Transverse colon (tissue), 4 donors: Measurements from ENCODE around the gene CTXN2.

Source experiments
- EP300 ChIP-seq: sonication (generic); formaldehyde crosslinking; IDR thresholded peaks from one replicate; pipeline ENCODE4 v1.6.1; 2017; ENCODE audit warnings: antibody characterized with exemption, low read depth
- POLR2A ChIP-seq: fragments of 450-650 bp; IDR thresholded peaks from one replicate; pipeline ENCODE4 v1.6.1; 2016; ENCODE audit warnings: antibody characterized with exemption, mild to moderate bottlenecking, moderate library complexity
- POLR2AphosphoS5 ChIP-seq, 3 donors: sonication (generic); formaldehyde crosslinking; IDR thresholded peaks; one replicate each; pipeline ENCODE4 v1.6.1; 2016; ENCODE audit warnings: antibody characterized with exemption in 3 of 3
- TF ChIP-seq, protein P1 (sequence below), 5 experiments: fragments of 200-600 bp in 3 of 5; fragments of 450-650 bp in 2 of 5; sonication (generic) in 3 of 5; IDR thresholded peaks; 1 replicate in 2 of 5; 2 replicates in 3 of 5; pipeline ENCODE4 v1.5.1; 2016 to 2017; ENCODE audit warnings: antibody characterized with exemption in 5 of 5, inconsistent platforms in 3 of 5, mild to moderate bottlenecking in 2 of 5, moderate library complexity in 1 of 5

DNA sequence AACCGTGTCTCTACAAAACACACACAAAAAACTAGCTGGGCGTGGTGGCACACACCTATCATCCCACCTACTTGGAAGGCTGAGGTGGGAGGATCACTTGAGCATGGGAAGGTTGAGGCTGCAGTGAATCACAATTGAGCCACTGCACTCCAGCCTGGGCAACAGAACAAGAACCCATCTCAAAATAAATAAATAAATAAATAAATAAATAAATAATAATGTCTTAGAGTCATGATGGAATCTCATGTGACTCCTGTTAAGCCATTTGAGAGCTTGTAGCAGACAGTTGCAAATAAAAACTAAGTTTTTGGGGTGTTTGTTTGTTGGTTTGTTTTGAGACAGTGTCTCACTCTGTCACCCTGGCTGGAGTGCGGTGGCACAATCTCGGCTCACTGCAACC lies 47.9 kb downstream of the CTXN2 start:
- TF ChIP-seq, protein P1, sequence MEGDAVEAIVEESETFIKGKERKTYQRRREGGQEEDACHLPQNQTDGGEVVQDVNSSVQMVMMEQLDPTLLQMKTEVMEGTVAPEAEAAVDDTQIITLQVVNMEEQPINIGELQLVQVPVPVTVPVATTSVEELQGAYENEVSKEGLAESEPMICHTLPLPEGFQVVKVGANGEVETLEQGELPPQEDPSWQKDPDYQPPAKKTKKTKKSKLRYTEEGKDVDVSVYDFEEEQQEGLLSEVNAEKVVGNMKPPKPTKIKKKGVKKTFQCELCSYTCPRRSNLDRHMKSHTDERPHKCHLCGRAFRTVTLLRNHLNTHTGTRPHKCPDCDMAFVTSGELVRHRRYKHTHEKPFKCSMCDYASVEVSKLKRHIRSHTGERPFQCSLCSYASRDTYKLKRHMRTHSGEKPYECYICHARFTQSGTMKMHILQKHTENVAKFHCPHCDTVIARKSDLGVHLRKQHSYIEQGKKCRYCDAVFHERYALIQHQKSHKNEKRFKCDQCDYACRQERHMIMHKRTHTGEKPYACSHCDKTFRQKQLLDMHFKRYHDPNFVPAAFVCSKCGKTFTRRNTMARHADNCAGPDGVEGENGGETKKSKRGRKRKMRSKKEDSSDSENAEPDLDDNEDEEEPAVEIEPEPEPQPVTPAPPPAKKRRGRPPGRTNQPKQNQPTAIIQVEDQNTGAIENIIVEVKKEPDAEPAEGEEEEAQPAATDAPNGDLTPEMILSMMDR (IDR thresholded peaks at IDR 0.05), result no peak
- TF ChIP-seq POLR2AphosphoS5 (IDR thresholded peaks at IDR 0.05), result no peak
- TF ChIP-seq POLR2A, result no peak
- no peak for TF ChIP-seq EP300
